Smooth muscle cell (in vitro differentiated cells): ENCODE data around the gene MGAT3. TPM values are rescaled to one million over a fixed set of nuclear protein-coding genes. Genes with fewer than 3 reads are reported as not detected.

Source experiments
- DNase-seq: peaks from one replicate; lab custom pipeline; 2025; ENCODE audit not compliant: unreplicated experiment; lab: John Stamatoyannopoulos, UW
- H2AFZ ChIP-seq: fragments of 200-600 bp; sonication (generic); 2 replicates; pipeline ENCODE4 v1.6.0; 2016; ENCODE audit warnings: antibody characterized with exemption, low read depth, mild to moderate bottlenecking
- H3F3A ChIP-seq: fragments of 200-600 bp; sonication (generic); 2 replicates; pipeline ENCODE4 v1.6.0; 2017; ENCODE audit warnings: antibody characterized with exemption, low read depth
- H3K27ac ChIP-seq: fragments of 200-600 bp; sonication (generic); 2 replicates; pipeline ENCODE4 v1.5.1; 2016; ENCODE audit warnings: low read depth, mild to moderate bottlenecking
- H3K27me3 ChIP-seq: fragments of 200-600 bp; sonication (generic); 2 replicates; pipeline ENCODE4 v1.6.1; 2016; ENCODE audit warnings: low read depth, mild to moderate bottlenecking
- H3K36me3 ChIP-seq: fragments of 200-600 bp; sonication (generic); 2 replicates; pipeline ENCODE4 v1.5.1; 2016; ENCODE audit warnings: low read depth
- H3K4me1 ChIP-seq: fragments of 200-600 bp; sonication (generic); 2 replicates; pipeline ENCODE4 v1.5.1; 2016; ENCODE audit warnings: low read depth
- H3K4me2 ChIP-seq: fragments of 200-600 bp; sonication (generic); 2 replicates; pipeline ENCODE4 v1.6.0; 2016; ENCODE audit warnings: mild to moderate bottlenecking
- H3K4me3 ChIP-seq: fragments of 200-600 bp; sonication (generic); 2 replicates; pipeline ENCODE4 v1.5.1; 2016; ENCODE audit warnings: mild to moderate bottlenecking
- H3K79me2 ChIP-seq: fragments of 200-600 bp; sonication (generic); 2 replicates; pipeline ENCODE4 v1.6.0; 2016; ENCODE audit warnings: low read depth, mild to moderate bottlenecking
- H3K9ac ChIP-seq: fragments of 200-600 bp; sonication (generic); 2 replicates; pipeline ENCODE4 v1.6.0; 2016; ENCODE audit warnings: low read depth
- H3K9me3 ChIP-seq: fragments of 200-600 bp; sonication (generic); replicated peaks from 2 replicates; pipeline ENCODE4 v1.5.1; 2016; ENCODE audit warnings: low read depth
- H4K20me1 ChIP-seq: fragments of 200-600 bp; sonication (generic); 2 replicates; pipeline ENCODE4 v1.6.0; 2016; ENCODE audit warnings: low read depth
- CTCF ChIP-seq: fragments of 200-600 bp; sonication (generic); IDR thresholded peaks from 2 replicates; pipeline ENCODE4 v1.5.1; 2017; ENCODE audit warnings: borderline replicate concordance, mild to moderate bottlenecking, antibody characterized with exemption; ENCODE audit not compliant: insufficient read depth, poor library complexity, severe bottlenecking
- WGBS: methylation state at CpG from one replicate; pipeline ENCODE4 v1.1.7; 2016; ENCODE audit warnings: low lambda C conversion rate; 5-methylcytosine and 5-hydroxymethylcytosine counted together
- polyA plus RNA-seq: library from polyadenylated mRNA; unstranded; fragments of >200 nt; fragmentation: Nextera tagmentation; extraction: Ambion mirVana; gene quantifications from 2 replicates; pipeline ENCODE4 v1.2.1, GENCODE V29; 2016
- total RNA-seq: library from RNA; depleted of rRNA; stranded (reverse); fragments of >200 nt; gene quantifications from 2 replicates; pipeline ENCODE4 v1.2.3, GENCODE V29; 2014

The MGAT3 gene
- total and polyA plus RNA-seq, 2 experiments from 2014 or later = 3.9 to 7.8 TPM

DNA sequence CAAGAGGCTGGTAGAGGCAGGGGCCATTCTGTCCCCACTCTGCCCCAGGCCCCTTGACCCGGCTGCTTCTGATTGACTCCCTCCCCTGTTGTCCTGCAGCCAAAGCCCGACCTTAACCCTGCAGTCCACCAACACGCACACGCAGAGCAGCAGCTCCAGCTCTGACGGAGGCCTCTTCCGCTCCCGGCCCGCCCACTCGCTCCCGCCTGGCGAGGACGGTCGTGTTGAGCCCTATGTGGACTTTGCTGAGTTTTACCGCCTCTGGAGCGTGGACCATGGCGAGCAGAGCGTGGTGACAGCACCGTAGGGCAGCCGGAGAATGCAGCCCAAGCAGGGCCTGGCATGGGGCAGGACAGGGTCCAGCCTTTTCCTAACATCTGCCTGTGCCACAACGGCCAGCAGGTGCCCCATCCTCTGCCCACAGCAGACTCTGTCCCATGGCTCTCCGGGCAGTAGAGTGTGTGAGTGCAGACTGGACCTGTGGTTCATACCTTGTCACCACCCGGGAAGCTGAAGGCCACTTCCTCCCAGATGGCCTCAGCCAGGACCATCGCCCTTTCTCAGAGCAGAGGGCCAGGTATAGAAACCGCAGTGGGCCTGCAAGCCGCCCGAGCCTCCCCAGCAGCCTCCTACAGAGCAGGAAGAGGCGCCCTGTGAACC, 26.8 kb upstream of the MGAT3 start:
- H3K4me3 ChIP-seq = no peak overlapping the region
- no peak overlapping the region for H3K27ac ChIP-seq
- TF ChIP-seq CTCF = no peak
- no peaks in the 10 kb centered on the region for H3K36me3 ChIP-seq
- no peak overlapping the region for H3K4me2 ChIP-seq
- 95% methylated on average over 27 of the region's 27 CpGs for whole genome bisulfite sequencing
- no peak overlapping the region for H2AFZ ChIP-seq
- no peaks in the 10 kb centered on the region for H3K27me3 ChIP-seq
- H4K20me1 ChIP-seq = no peaks in the 10 kb centered on the region
- H3K9me3 ChIP-seq = no peaks in the 10 kb centered on the region
- DNase-seq = no peak
- H3F3A ChIP-seq = no peaks in the 10 kb centered on the region
- H3K9ac ChIP-seq = no peak overlapping the region
- H3K4me1 ChIP-seq = peaks cover 11% of the 10 kb centered on the region
- no peaks in the 10 kb centered on the region for H3K79me2 ChIP-seq

GRCh38 chr22:39430576-39431150, 26.1 kb upstream of the MGAT3 start:
- Histone ChIP-seq H3F3A (no peaks in the 10 kb centered on the region), H4K20me1 (no peaks in the 10 kb centered on the region), H3K4me1 (peaks cover 11% of the 10 kb centered on the region), H2AFZ (no peak overlapping the region), H3K9me3 (no peaks in the 10 kb centered on the region), H3K79me2 (no peaks in the 10 kb centered on the region), H3K27ac (no peak overlapping the region), H3K4me3 (no peak overlapping the region), H3K27me3 (no peaks in the 10 kb centered on the region), H3K36me3 (no peaks in the 10 kb centered on the region), H3K9ac (no peak overlapping the region), H3K4me2 (no peak overlapping the region)
- no peak for TF ChIP-seq CTCF
- WGBS = 90% methylated on average over 10 of the region's 10 CpGs
- DNase-seq = no peak

DNA sequence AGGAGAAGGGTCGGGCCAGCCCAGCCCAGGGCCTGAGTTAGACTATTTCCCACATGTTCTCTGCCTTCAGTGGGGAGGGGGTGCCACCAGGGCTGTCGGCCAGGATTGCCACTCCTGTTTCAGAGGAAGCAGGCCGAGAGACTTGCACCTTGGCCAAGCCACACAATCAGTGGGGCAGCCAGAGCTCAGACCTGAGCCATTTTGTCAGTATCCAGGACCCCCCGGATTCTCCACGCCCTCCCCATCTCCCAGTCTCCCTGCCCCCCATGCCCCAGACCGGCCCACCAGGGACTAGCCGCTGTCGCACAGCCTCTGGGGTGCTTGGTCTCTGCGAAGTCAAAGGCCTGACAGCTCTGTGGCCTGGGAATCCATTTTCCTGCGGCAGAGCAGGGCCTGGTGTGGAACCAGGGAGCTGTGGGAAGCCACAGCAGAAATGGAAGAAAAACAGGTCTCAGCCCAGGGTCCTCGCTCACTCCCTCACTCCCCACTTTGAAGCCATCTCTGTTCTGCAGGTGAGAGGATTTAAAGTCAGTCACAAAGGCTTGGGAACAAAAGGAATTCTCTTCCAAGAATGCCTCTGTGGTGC, 25.5 kb upstream of the MGAT3 start:
- Histone ChIP-seq H3K9me3 (no peaks in the 10 kb centered on the region), H3K4me2 (no peak overlapping the region), H3K27me3 (no peaks in the 10 kb centered on the region), H3K4me3 (no peak overlapping the region), H3K27ac (no peak overlapping the region), H2AFZ (no peak overlapping the region), H4K20me1 (no peaks in the 10 kb centered on the region), H3F3A (no peaks in the 10 kb centered on the region), H3K4me1 (peaks cover 11% of the 10 kb centered on the region), H3K79me2 (no peaks in the 10 kb centered on the region), H3K9ac (no peak overlapping the region), H3K36me3 (no peaks in the 10 kb centered on the region)
- no peak for TF ChIP-seq CTCF
- no peak for DNase-seq
- 93% methylated on average over 9 of the region's 11 CpGs for WGBS

DNA sequence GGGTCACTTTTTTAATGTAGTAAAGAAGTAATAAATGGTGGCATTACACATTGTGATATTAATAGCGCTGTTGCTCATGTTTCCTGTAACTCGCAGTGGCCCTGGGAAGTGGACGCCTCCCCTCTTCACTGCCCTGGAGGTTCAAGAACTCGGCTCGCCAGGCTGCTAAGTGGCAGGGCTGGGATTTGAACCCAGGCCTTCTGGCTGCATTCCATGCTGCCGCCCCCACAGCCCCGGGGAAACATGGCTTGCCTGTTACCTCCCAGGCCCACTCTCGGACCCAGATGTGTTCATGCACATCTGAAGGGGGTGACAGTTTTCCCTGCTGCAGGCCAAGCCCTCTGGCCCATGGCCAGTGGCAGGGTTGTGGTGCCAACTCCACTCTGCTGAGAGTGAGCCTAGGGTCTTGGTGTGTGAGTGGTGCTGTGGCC, 25.0 kb upstream of the MGAT3 start:
- no peak overlapping the region for H2AFZ ChIP-seq
- no peak overlapping the region for H3K4me2 ChIP-seq
- H3K27ac ChIP-seq = no peak overlapping the region
- no peaks in the 10 kb centered on the region for H4K20me1 ChIP-seq
- H3K9me3 ChIP-seq = no peaks in the 10 kb centered on the region
- peaks cover 11% of the 10 kb centered on the region for H3K4me1 ChIP-seq
- 96% methylated on average over 8 of the region's 8 CpGs for WGBS
- no peaks in the 10 kb centered on the region for H3K36me3 ChIP-seq
- no peak for DNase-seq
- H3K27me3 ChIP-seq = no peaks in the 10 kb centered on the region
- no peak overlapping the region for H3K9ac ChIP-seq
- TF ChIP-seq CTCF = no peak
- H3F3A ChIP-seq = no peaks in the 10 kb centered on the region
- no peaks in the 10 kb centered on the region for H3K79me2 ChIP-seq
- no peak overlapping the region for H3K4me3 ChIP-seq
